NCI-H510A (cell line): ENCODE measurements around the gene LIG3.
"Not testable (repeated sequence)": the region's sequence is repeated elsewhere in the genome, so short reads cannot be mapped to it uniquely, and the experiment has no call there.

Experiments
- DNase-seq: peaks from one replicate; lab custom pipeline; 2025; lab: John Stamatoyannopoulos, UW

The LIG3 gene

GRCh38 chr17:35041390-35041789 is 61.1 kb downstream of the LIG3 start:
- DNase-seq = no peak

GRCh38 chr17:35044181-35044580 is 63.9 kb downstream of the LIG3 start:
- no peak for DNase-seq

GRCh38 chr17:35045458-35045979 is 65.2 kb downstream of the LIG3 start:
- not testable (repeated sequence) for DNase-seq

- no peak for DNase-seq
Observed at GRCh38 chr17:35046245-35046644, 65.9 kb downstream of the LIG3 start.

- no peak for DNase-seq
Observed at GRCh38 chr17:35046740-35047283, 66.5 kb downstream of the LIG3 start.

GRCh38 chr17:35048685-35049379 is 68.5 kb downstream of the LIG3 start:
- no peak for DNase-seq

GRCh38 chr17:35050170-35050569 is 69.9 kb downstream of the LIG3 start:
- DNase-seq = no peak

GRCh38 chr17:35051183-35051578 is 70.9 kb downstream of the LIG3 start:
- DNase-seq = no peak

GRCh38 chr17:35051579-35052240 is 71.4 kb downstream of the LIG3 start:
- no peak for DNase-seq

- no peak for DNase-seq
Observed at GRCh38 chr17:35052241-35052610, 71.9 kb downstream of the LIG3 start.

- DNase-seq = no peak
Observed at GRCh38 chr17:35052780-35053179, 72.5 kb downstream of the LIG3 start.

GRCh38 chr17:35053204-35053603 is 72.9 kb downstream of the LIG3 start:
- no peak for DNase-seq

GRCh38 chr17:35056013-35056412 is 75.7 kb downstream of the LIG3 start:
- DNase-seq = no peak

GRCh38 chr17:35057332-35057915 is 77.1 kb downstream of the LIG3 start:
- DNase-seq = no peak
